DND-41 (cell line): ENCODE results near the gene TLK1.

Experiments
- ATAC-seq: fragments of 200-7000 bp; cut with Tn5 transposase; 3 replicates; pipeline ENCODE4 v1.9.1; 2021; ENCODE audit warnings: low read depth; ENCODE audit not compliant: insufficient read depth
- DNase-seq: peaks from one replicate; pipeline ENCODE4 v3.0.0-alpha.2; 2020
- H2AFZ ChIP-seq: 2 replicates; pipeline ENCODE4 v1.6.0; 2012; ENCODE audit warnings: low read depth, low read length
- H3K27ac ChIP-seq: 2 replicates; pipeline ENCODE4 v1.5.1; 2012; ENCODE audit warnings: low read length, inconsistent platforms
- H3K27me3 ChIP-seq: fragments of 200-600 bp; sonication (generic); 2 replicates; pipeline ENCODE4 v1.6.0; 2012; ENCODE audit warnings: low read length, mild to moderate bottlenecking, inconsistent platforms; ENCODE audit not compliant: insufficient read depth, poor library complexity
- H3K36me3 ChIP-seq: 2 replicates; pipeline ENCODE4 v1.5.1; 2012; ENCODE audit warnings: low read length, inconsistent platforms; ENCODE audit not compliant: insufficient read depth
- H3K4me1 ChIP-seq: 2 replicates; pipeline ENCODE4 v1.5.1; 2012; ENCODE audit warnings: mild to moderate bottlenecking, low read length; ENCODE audit not compliant: insufficient read depth
- H3K4me2 ChIP-seq: 2 replicates; pipeline ENCODE4 v1.6.0; 2012; ENCODE audit warnings: mild to moderate bottlenecking, moderate library complexity, low read length, inconsistent platforms; ENCODE audit not compliant: insufficient read depth
- H3K4me3 ChIP-seq, 2 experiments: fragments of 200-600 bp in 1 of 2; shearing (Covaris generic) in 1 of 2; 2 replicates each; pipeline ENCODE4 v1.5.1; 2012 to 2016; ENCODE audit warnings: inconsistent platforms in 2 of 2, low read length in 2 of 2, mild to moderate bottlenecking in 2 of 2, low read depth in 1 of 2, moderate library complexity in 1 of 2
- H3K79me2 ChIP-seq: 2 replicates; pipeline ENCODE4 v1.6.0; 2012; ENCODE audit warnings: low read length, inconsistent platforms; ENCODE audit not compliant: insufficient read depth
- H3K9ac ChIP-seq: 2 replicates; pipeline ENCODE4 v1.6.0; 2012; ENCODE audit warnings: low read depth, mild to moderate bottlenecking, inconsistent platforms, low read length, moderate library complexity
- H3K9me3 ChIP-seq: 2 replicates; pipeline ENCODE4 v1.5.1; 2012; ENCODE audit warnings: low read length, moderate library complexity, mild to moderate bottlenecking, inconsistent platforms; ENCODE audit not compliant: insufficient read depth, severe bottlenecking
- H4K20me1 ChIP-seq: 2 replicates; pipeline ENCODE4 v1.6.0; 2012; ENCODE audit warnings: low read length; ENCODE audit not compliant: insufficient read depth
- EZH2 ChIP-seq: IDR thresholded peaks from 3 replicates; pipeline ENCODE4 v1.6.1; 2012; ENCODE audit warnings: borderline replicate concordance, low read depth, mild to moderate bottlenecking, moderate library complexity, low read length, inconsistent platforms; ENCODE audit not compliant: severe bottlenecking
- TF ChIP-seq, protein P1 (sequence below): IDR thresholded peaks from 2 replicates; pipeline ENCODE4 v1.5.1; 2012; ENCODE audit warnings: borderline replicate concordance, low read length, moderate library complexity, mild to moderate bottlenecking; ENCODE audit not compliant: poor library complexity, severe bottlenecking; ENCODE audit errors: extremely low read depth

The TLK1 gene

DNA sequence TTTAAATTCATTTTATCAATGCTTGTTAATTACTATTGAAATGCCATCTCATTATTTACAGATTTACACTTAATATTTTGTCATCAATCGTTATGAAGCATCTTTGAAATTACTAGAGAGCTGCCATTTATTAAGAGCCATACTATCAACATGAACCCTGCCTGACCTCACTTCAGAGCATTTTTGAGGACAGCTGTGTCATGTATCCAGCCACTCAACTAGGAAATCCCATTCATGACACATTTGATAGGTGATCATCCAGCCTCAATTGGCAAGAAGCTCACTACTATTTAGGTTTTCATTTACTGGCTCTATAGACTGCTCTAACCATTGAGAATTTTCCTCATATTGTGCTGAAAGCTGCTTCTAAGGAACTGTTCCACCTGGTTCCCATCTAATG, 40.6 kb upstream of the TLK1 start:
- no peaks in the 10 kb centered on the region for H3K9me3 ChIP-seq
- H3K36me3 ChIP-seq: no peaks in the 10 kb centered on the region
- H3K4me2 ChIP-seq: no peak overlapping the region
- no peaks in the 10 kb centered on the region for H4K20me1 ChIP-seq
- H3K79me2 ChIP-seq: no peaks in the 10 kb centered on the region
- no peak for TF ChIP-seq EZH2
- TF ChIP-seq, protein P1, sequence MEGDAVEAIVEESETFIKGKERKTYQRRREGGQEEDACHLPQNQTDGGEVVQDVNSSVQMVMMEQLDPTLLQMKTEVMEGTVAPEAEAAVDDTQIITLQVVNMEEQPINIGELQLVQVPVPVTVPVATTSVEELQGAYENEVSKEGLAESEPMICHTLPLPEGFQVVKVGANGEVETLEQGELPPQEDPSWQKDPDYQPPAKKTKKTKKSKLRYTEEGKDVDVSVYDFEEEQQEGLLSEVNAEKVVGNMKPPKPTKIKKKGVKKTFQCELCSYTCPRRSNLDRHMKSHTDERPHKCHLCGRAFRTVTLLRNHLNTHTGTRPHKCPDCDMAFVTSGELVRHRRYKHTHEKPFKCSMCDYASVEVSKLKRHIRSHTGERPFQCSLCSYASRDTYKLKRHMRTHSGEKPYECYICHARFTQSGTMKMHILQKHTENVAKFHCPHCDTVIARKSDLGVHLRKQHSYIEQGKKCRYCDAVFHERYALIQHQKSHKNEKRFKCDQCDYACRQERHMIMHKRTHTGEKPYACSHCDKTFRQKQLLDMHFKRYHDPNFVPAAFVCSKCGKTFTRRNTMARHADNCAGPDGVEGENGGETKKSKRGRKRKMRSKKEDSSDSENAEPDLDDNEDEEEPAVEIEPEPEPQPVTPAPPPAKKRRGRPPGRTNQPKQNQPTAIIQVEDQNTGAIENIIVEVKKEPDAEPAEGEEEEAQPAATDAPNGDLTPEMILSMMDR: no peak
- H3K4me3 ChIP-seq: no peak overlapping the region
- no peaks in the 10 kb centered on the region for H3K4me1 ChIP-seq
- ATAC-seq (no peak), DNase-seq (no peak)
- H3K27ac ChIP-seq: no peak overlapping the region
- H2AFZ ChIP-seq: no peak overlapping the region
- H3K9ac ChIP-seq: no peak overlapping the region
- H3K27me3 ChIP-seq: no peaks in the 10 kb centered on the region

DNA sequence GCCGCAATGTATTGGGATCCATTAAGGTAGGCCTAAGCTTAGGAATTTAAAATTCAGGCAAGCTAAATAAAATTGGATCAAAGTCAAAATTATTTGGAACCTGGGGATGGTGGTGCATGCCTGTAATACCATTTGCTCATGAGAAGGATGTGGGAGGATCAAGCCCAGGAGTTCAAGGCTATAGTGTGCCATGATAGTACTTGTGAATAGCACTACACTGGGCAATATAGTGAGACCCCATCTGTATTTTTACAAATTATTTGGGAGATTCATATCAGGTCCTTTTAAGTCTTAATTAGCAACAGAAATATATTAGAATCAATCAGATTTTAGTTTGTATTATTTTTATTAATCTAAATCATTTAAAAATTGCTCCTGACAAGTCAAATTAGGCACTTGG, 39.8 kb upstream of the TLK1 start:
- no peak overlapping the region for H3K4me3 ChIP-seq
- TF ChIP-seq, protein P1: no peak
- TF ChIP-seq EZH2: no peak
- no peaks in the 10 kb centered on the region for H3K79me2 ChIP-seq
- no peak overlapping the region for H3K27ac ChIP-seq
- no peaks in the 10 kb centered on the region for H3K36me3 ChIP-seq
- no peaks in the 10 kb centered on the region for H3K9me3 ChIP-seq
- H3K4me2 ChIP-seq: no peak overlapping the region
- DNase-seq: no peak
- no peak overlapping the region for H2AFZ ChIP-seq
- no peak overlapping the region for H3K9ac ChIP-seq
- no peak for ATAC-seq
- no peaks in the 10 kb centered on the region for H4K20me1 ChIP-seq
- H3K4me1 ChIP-seq: no peaks in the 10 kb centered on the region
- H3K27me3 ChIP-seq: no peaks in the 10 kb centered on the region

DNA sequence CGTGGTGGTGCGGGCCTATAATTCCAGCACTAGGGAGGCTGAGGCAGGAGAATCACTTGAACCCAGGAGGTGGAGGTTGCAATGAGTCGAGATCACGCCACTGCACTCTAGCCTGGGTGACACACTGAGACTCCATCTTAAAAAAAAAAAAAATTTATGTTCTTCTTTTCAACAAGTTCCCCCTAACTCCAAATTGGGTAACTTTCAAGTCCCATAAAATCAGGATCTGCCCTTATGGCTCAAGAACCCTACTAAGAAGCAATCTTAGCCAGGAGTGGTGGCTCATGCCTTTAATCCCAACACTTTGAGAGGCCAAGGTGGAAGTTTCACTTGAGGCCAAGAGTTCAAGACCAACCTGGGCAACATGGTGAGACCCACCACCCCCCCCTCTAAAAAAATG, 30.3 kb upstream of the TLK1 start:
- Histone ChIP-seq H3K27ac (no peak overlapping the region), H3K4me3 (no peak overlapping the region), H3K79me2 (no peaks in the 10 kb centered on the region)

DNA sequence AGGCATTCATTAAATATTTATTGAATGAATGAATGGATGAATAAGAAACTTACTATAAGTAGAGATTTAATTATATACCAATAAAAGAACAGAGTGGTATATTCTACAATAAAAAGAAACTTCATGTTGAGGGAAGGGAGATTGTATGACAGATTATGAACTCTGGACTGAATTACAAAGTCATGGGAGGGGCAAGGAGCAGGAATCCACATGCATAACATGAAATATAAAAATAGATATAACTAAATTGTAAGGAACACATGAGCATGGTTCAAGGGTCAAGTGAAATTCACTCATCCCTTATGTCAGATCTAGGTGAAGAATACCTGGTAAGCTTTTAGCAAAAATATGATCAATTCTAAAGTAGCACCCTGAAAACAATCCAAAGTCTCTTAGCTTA, 27.1 kb upstream of the TLK1 start:
- Histone ChIP-seq H3K4me3 (no peak overlapping the region), H3K4me2 (no peak overlapping the region), H3K79me2 (no peaks in the 10 kb centered on the region), H3K36me3 (no peaks in the 10 kb centered on the region), H3K27me3 (no peaks in the 10 kb centered on the region), H3K9ac (no peak overlapping the region), H3K9me3 (no peaks in the 10 kb centered on the region), H3K27ac (no peak overlapping the region), H3K4me1 (no peaks in the 10 kb centered on the region), H2AFZ (no peak overlapping the region), H4K20me1 (no peaks in the 10 kb centered on the region)
- TF ChIP-seq, protein P1: no peak
- TF ChIP-seq EZH2: no peak
- DNase-seq (no peak), ATAC-seq (no peak)

More for the DNA sequence above, 30.3 kb upstream of the TLK1 start:
- no peak overlapping the region for H3K4me2 ChIP-seq
- H3K27me3 ChIP-seq: no peaks in the 10 kb centered on the region
- no peaks in the 10 kb centered on the region for H4K20me1 ChIP-seq
- H3K36me3 ChIP-seq: no peaks in the 10 kb centered on the region
- TF ChIP-seq, protein P1: no peak
- TF ChIP-seq EZH2: no peak
- H3K9me3 ChIP-seq: no peaks in the 10 kb centered on the region
- H3K4me1 ChIP-seq: no peaks in the 10 kb centered on the region
- DNase-seq (no peak), ATAC-seq (no peak)
- no peak overlapping the region for H3K9ac ChIP-seq
- H2AFZ ChIP-seq: no peak overlapping the region
